ENCODE measurements around the gene AGTPBP1.

DNA sequence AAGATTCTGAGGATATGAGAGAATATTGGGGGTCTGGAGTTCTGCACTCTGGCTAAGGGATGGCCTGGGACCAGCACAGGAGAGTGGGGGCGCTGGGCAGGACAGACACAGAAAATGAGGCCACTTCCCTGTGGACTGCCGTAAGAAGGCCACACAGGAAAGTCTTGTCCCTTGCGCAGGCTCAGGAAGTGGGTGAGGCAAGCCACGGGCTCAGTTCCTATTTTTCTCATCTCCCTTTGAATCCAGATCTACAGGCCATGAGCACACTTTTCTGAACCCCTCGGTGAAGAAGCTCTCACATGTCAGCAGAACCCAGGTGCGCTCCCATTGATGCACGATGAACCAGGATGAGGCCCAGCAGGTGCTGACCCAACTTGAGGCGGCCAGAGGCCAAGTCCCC, 207.4 kb downstream of the AGTPBP1 start:
- TF ChIP-seq SUZ12 (IDR thresholded peaks at IDR 0.05; ENCODE audit: extremely low read depth, insufficient read depth, insufficient read length) = no peak
- TF ChIP-seq ZNF274 (IDR thresholded peaks at IDR 0.05; ENCODE audit: low read depth, low read length) = no peak
- TF ChIP-seq YY1 (IDR thresholded peaks at IDR 0.05; ENCODE audit: insufficient read depth, insufficient read length) = no peak
